Psoas muscle (tissue), 8 donors: ENCODE results near the gene SDF4. TPM values are rescaled to one million over a fixed set of nuclear protein-coding genes. Genes with fewer than 3 reads are reported as not detected.

Experiments used
- ATAC-seq, 4 donors: fragments of 200-7000 bp; cut with Tn5 transposase; one replicate each; pipeline ENCODE4 v1.9.1; 2020; ENCODE audit warnings: moderate library complexity in 3 of 4, mild to moderate bottlenecking in 2 of 4
- DNase-seq, 2 donors: peaks; one replicate each; pipeline ENCODE4 v3.0.0-alpha.2; 2020
- H3K27ac ChIP-seq: fragments of 200-600 bp; one replicate; pipeline ENCODE4 v1.8.0; 2022
- H3K27me3 ChIP-seq, 3 donors: fragments of 200-600 bp in 1 of 3; one replicate each; pipeline versions ENCODE4 v1.6.1 to v1.8.0; 2013 to 2022; ENCODE audit warnings: low read length in 2 of 3, mild to moderate bottlenecking in 2 of 3, moderate library complexity in 1 of 3; ENCODE audit not compliant: insufficient read depth in 3 of 3
- H3K36me3 ChIP-seq, 2 donors: fragments of 200-600 bp in 1 of 2; one replicate each; pipeline versions ENCODE4 v1.6.1 to v1.8.0; 2013 to 2022; ENCODE audit warnings: low read depth in 1 of 2, mild to moderate bottlenecking in 1 of 2, moderate library complexity in 1 of 2; ENCODE audit not compliant: insufficient read depth in 1 of 2
- H3K4me1 ChIP-seq: fragments of 200-600 bp; one replicate; pipeline ENCODE4 v1.8.0; 2022
- H3K4me3 ChIP-seq: fragments of 200-600 bp; one replicate; pipeline ENCODE4 v1.8.0; 2022; ENCODE audit warnings: mild to moderate bottlenecking
- H3K9me3 ChIP-seq: fragments of 200-600 bp; one replicate; pipeline ENCODE4 v1.8.0; 2022
- whole genome bisulfite sequencing, 3 donors: extraction: QIAGEN DNeasy Blood & Tissue Kit; methylation state at CpG; one replicate each; pipeline versions ENCODE4 v1.1.6 to v1.1.7; 2013; 5-methylcytosine and 5-hydroxymethylcytosine counted together
- intact Hi-C, 2 donors: fragments of 100-400 bp; cut with DNase I; formaldehyde crosslinking; loops; one replicate each; pipeline versions ENCODE4 v1.11.0 to v1.14.2; 2022
- polyA plus RNA-seq, 3 donors: library from polyadenylated mRNA; stranded (reverse); fragments of 200-250 nt; gene quantifications; one replicate each; pipeline ENCODE4 v1.2.3, GENCODE V29; 2013
- total RNA-seq, 4 donors: library from RNA; stranded (reverse); fragmentation: NEBNext Ultra II Directional in 2 of 4; extraction: Animal tissue kit (Norgen Biotek cat#: 25700) in 2 of 4; gene quantifications; one replicate each; pipeline versions ENCODE4 v1.2.1 to v1.2.4, GENCODE V29; 2021 to 2023
- TF ChIP-seq, protein P1 (sequence below): fragments of 200-600 bp; IDR thresholded peaks from one replicate; pipeline ENCODE4 v1.8.0; 2022; ENCODE audit warnings: antibody characterized with exemption
- donor health status: healthy with polysubstance abuse.
- donor health status: DM: no; HTN: no; CAD: no; lungs with moderate emphysema.
- donor health status: Bipolar disorder and iron deficiency.
- donor health status: healthy.
- donor health status: DM: yes; HTN: yes; CAD: no.
- donor health status: DM: no; HTN: no; CAD: no.
- donor health status: DM: no; HTN: no; CAD: no.
- donor health status: DM: yes; HTN: yes; CAD: no.

The SDF4 gene
- total and polyA plus RNA-seq, 7 donors, result 67.5 to 129 (median 85.9) TPM

DNA sequence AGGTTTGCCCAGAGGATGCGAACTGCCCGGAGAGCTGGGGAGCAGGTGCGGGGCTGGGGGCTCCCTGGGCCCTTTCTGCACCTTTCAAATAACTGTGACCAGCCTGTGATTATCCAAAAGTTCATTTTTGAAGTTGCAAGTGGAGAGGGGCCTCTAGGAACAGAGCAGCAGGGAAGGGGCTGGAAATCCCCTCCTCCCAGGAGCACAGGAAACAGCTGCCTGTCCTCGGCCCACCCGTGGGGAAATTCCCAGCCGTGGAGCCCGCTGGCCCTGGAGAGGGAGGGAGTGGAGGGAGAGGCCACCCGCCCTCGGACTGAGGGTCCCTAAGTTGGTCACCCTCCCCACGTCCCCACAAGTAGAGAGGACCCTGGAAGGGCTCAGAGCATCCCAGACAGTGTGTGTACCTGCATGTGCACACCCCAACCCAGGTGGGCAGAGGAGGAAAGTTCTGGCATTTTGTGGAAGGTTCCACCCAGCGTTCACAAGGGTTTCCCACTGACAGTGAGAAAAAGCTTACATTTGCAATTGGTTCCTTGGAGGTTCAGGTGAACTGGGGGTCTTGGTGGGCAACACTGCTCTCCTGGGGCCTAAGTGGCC, 16.6 kb downstream of the SDF4 start:
- intact Hi-C loops, result no loop called here
- TF ChIP-seq, protein P1, sequence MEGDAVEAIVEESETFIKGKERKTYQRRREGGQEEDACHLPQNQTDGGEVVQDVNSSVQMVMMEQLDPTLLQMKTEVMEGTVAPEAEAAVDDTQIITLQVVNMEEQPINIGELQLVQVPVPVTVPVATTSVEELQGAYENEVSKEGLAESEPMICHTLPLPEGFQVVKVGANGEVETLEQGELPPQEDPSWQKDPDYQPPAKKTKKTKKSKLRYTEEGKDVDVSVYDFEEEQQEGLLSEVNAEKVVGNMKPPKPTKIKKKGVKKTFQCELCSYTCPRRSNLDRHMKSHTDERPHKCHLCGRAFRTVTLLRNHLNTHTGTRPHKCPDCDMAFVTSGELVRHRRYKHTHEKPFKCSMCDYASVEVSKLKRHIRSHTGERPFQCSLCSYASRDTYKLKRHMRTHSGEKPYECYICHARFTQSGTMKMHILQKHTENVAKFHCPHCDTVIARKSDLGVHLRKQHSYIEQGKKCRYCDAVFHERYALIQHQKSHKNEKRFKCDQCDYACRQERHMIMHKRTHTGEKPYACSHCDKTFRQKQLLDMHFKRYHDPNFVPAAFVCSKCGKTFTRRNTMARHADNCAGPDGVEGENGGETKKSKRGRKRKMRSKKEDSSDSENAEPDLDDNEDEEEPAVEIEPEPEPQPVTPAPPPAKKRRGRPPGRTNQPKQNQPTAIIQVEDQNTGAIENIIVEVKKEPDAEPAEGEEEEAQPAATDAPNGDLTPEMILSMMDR, result no peak
- ATAC-seq, result no peak
- Histone ChIP-seq H3K27me3 (no peaks in the 10 kb centered on the region), H3K27ac (no peak overlapping the region), H3K9me3 (no peaks in the 10 kb centered on the region), H3K36me3 (peaks cover 0 to 36% of the 10 kb centered on the region in 2 donors), H3K4me3 (no peak overlapping the region), H3K4me1 (no peaks in the 10 kb centered on the region)
- DNase-seq, result no peak
- 45 to 54% (median 53%) methylated on average over 11 of the region's 11 CpGs for WGBS, 3 donors

DNA sequence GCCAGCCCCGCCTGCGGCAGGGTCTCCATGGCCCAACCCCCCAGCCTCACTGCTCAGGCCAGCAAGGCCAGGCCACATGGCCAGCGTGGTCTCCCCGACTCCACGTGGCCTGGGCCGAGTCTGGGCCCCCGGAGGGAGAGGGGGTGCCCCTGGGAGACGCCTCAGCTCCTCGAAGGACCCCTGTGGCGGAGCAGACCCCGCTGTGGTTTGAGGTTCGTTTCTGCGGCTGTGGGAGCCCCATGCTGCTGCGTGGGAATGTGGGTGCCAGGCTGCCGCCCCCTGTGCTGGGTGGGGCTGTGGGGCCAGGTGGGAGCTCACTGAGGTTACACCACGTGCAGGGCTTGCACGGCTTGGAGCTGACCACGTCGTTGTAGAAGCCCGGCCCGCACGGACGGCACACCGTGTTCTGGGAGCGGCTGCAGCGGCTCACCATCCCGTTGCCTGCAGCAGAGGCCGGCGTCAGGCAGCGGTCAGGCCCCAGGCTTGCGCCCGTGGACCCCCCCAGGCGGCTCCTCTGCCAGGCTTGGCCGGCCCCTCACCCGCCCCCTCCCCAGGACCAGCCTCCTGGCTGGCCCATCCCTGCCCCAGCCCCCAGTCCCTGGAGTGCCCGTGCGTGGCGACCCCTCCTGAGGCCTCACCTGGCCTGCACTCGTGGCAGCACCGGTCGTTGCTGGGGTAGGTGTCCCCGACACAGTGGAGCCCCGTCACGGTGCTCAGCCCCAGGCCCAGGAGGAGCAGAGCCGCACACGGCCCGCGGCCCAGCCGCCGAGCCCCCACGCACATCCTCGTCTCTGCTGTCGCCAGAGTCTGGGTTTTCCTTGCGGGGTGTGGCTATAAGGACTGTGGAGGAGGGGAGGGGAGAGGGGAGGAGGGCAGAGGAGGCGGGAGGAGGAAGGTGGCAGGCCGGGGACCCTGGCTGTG, 18.2 kb downstream of the SDF4 start, which contains the start of gene TNFRSF4:
Gene TNFRSF4, minus strand, starts transcription at position 809 of the 921 bp plus-strand sequence. Its CDS starts 26 bp downstream, at position 783.
- peak within 1 kb of the TSS; percentile 51 for H3K4me3 ChIP-seq
- DNase-seq, result peak; percentile 31 to 55
- 53 to 56% (median 54%) methylated on average over 53 to 56 of the region's 56 CpGs for WGBS, 3 donors
- H3K27ac ChIP-seq, result no peak within 1 kb of the TSS
- intact Hi-C loops, result no loop called here
- H3K27me3 ChIP-seq, result peaks cover 0 to 1% (median 0%) of the 10 kb centered on the region in 3 donors
- H3K9me3 ChIP-seq, result no peaks in the 10 kb centered on the region
- no peaks in the 10 kb centered on the region for H3K4me1 ChIP-seq
- H3K36me3 ChIP-seq, result peaks cover 0 to 29% of the 10 kb centered on the region in 2 donors
- ATAC-seq, result peak in 2 of 4 donors; percentile 12 to 21
- TF ChIP-seq, protein P1, result no peak

- no peaks in the 10 kb centered on the region for H3K9me3 ChIP-seq
- TF ChIP-seq, protein P1, result no peak
- H3K36me3 ChIP-seq, result peaks cover 0 to 21% of the 10 kb centered on the region in 2 donors
- ATAC-seq, result peak in 3 of 4 donors; percentile 28 to 38 (median 36)
- WGBS, 3 donors, result 31 to 33% (median 32%) methylated on average over 21 to 24 of the region's 24 CpGs
- peak overlapping the region; percentile 51 for H3K4me3 ChIP-seq
- intact Hi-C loops, result no loop called here
- H3K27me3 ChIP-seq, result peaks cover 0 to 8% (median 4%) of the 10 kb centered on the region in 3 donors
- peaks cover 4% of the 10 kb centered on the region for H3K4me1 ChIP-seq
- no peak overlapping the region for H3K27ac ChIP-seq
- peak; percentile 57 to 76 for DNase-seq
Measured at GRCh38 chr1:1212780-1213344, 18.9 kb downstream of the SDF4 start.

DNA sequence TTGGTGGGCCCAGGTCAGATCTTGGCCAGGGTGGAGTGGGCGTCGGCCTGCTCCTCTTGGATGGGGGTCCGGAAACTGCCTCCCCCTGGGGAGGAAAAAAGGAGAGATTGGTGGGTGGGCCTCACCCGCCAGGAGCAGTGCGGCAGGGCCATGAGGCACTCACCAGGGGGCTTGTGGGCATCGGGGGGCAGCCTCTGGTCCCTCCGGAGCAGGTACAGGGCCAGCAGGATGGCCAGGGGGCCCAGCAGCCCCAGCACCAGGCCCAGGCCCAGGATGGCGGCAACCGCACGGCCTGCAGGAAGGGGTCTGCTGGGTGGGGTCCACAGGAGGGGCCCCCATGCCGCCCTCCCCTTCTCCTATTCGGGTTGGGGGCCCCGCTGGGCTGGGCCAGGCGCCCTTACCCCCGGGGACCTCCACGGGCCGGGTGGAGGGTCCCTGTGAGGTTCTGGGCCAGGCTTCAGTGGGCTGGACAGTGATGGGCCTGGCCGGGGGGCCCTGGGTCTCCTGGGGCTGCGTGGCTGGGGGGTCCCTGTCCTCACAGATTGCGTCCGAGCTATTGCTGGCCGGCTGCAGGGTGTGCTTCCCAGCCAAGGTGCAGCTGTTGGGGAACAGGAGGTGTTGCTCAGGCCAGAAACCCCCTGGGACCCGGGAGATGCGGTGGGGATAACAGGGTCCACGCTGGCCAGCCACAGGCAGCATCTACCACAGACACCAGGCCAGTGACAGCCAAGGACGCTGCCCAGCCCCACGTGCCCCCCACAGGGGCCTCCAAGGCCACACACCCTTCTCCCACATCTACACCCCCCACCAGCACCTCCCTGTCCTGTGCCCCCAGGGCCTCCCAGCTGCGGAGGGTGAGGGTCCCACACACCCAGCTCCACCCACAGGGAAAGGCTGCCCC, 20.0 kb downstream of the SDF4 start:
- intact Hi-C loops, result no loop called here
- WGBS, 3 donors, result 68 to 83% (median 71%) methylated on average over 18 to 28 of the region's 28 CpGs

More for the DNA sequence above, 20.0 kb downstream of the SDF4 start:
- H3K27me3 ChIP-seq, result peaks cover 0 to 19% (median 4%) of the 10 kb centered on the region in 3 donors
- peaks cover 8% of the 10 kb centered on the region for H3K4me1 ChIP-seq
- ATAC-seq (no peak), DNase-seq (peak; percentile 11 to 44)
- H3K36me3 ChIP-seq, result peaks cover 0 to 11% of the 10 kb centered on the region in 2 donors
- H3K9me3 ChIP-seq, result no peaks in the 10 kb centered on the region
- H3K4me3 ChIP-seq, result no peak overlapping the region
- no peak overlapping the region for H3K27ac ChIP-seq
- TF ChIP-seq, protein P1, result no peak
